ENCODE results near the gene REST.
"Not testable (repeated sequence)": the region's sequence is repeated elsewhere in the genome, so short reads cannot be mapped to it uniquely, and the experiment has no call there.

The REST gene

DNA sequence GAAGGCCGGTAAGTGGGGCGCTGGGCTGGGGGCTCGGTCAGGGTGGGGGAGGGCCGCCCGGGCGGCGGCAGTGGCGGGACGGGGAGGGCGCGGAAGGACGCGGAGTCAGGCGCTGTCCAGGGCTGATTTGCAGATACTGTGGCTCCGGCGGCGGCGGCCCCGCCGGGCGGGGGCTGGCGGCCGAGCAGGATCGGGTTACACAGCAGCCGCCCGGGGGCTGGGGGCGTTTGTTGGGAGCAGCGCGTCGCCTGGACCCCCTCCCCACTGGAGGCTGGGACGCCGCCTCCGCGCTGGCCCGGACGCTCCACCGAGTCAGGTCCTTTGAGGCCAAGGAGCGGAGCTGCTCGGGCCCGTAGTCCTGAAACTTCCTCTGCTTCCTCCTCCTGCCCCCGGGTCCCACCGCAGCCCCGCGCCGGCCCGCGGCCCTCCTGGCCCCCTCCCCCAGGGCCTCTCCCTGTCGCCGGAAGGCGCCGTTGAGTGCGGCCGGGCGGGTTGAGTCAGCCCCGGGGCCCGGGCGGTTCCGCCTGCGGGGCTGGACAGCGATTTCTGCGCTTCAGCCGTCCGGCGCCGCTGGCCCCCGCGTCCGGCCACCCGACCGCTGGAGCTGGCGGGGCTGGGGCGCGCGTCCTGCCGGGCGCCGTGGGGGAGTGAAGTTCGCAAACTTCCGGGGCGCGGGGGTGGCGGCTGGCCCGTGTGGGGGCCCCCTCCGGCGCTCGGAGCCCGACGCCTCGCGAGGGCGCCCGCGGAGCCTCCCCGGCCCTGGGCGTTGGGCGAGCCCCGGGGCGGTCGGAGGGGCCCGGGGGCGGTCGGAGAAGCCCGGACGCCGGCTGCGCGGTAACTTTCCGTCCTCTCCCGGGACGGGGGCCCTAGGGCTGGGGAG is 746 bp downstream of the REST start:
- DNase-seq (ENCODE audit: low spot score) = peak; percentile 51

- peak; percentile 55 for DNase-seq (ENCODE audit: low spot score)
These were observed 1.6 kb downstream of the REST start for GRCh38 chr4:56909086-56909894.

GRCh38 chr4:56910172-56910967 is 2.7 kb downstream of the REST start:
- no peak for DNase-seq (ENCODE audit: low spot score)

- no peak for DNase-seq (ENCODE audit: low spot score)
These were observed 6.6 kb downstream of the REST start for GRCh38 chr4:56914336-56914735.

GRCh38 chr4:56914977-56915376 is 7.3 kb downstream of the REST start:
- not testable (repeated sequence) for DNase-seq (ENCODE audit: low spot score)

GRCh38 chr4:56927196-56927595 is 19.5 kb downstream of the REST start:
- no peak for DNase-seq (ENCODE audit: low spot score)

- no peak for DNase-seq (ENCODE audit: low spot score)
These were observed 22.9 kb downstream of the REST start for GRCh38 chr4:56930638-56931037.

DNA sequence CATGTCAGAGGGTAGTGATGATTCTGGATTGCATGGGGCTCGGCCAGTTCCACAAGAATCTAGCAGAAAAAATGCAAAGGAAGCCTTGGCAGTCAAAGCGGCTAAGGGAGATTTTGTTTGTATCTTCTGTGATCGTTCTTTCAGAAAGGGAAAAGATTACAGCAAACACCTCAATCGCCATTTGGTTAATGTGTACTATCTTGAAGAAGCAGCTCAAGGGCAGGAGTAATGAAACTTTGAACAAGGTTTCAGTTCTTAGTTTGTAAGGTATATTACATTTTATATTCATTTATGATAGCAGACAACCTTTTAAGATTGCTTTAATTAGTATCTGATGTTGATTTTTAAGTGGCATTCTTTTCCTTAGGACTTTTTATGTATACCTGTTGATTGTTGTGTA is 24.2 kb downstream of the REST start:
- DNase-seq (ENCODE audit: low spot score) = no peak

DNA sequence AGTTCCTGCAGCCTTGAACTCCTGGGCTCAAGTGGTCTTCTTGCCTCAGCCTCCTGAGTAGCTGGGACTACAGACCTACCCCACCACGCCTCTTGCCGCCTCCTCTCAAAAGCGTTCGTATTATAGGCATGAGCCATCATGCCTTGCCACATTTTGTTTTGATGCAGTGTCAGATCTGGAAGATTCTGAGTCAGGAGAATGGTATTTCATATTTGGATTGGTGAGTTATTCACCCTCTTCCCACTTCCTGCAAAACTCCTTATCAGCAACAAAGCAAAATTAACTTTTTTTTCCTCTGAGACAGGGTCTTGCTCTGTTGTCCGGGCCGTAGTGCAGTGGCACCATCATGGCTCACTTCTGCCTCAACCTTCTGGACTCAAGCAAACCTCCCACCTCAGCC is 29.6 kb downstream of the REST start:
- no peak for DNase-seq (ENCODE audit: low spot score)

- not testable (repeated sequence) for DNase-seq (ENCODE audit: low spot score)
These were observed 32.1 kb downstream of the REST start for GRCh38 chr4:56939826-56940225.

- DNase-seq (ENCODE audit: low spot score) = no peak
These were observed 32.7 kb downstream of the REST start for GRCh38 chr4:56940403-56940802.

DNA sequence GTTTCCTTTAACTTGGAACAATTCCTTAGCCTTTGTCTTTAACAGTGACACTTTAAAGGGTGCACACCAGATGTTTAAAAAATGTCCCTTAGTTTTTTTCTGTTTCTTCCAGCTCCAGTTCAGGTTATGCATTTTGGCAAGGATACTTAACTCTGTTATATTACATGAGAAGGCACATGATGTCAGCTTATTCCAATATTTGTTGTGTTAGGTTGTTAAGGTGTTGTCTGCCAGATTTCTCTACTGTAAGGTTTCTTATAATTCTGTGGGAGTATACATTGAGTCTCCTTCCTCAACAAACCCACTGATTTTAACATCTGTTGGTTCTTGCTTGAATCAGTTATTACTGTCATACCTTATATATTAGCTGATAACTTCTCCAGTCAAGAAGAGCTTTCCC is 33.3 kb downstream of the REST start:
- DNase-seq (ENCODE audit: low spot score) = no peak

GRCh38 chr4:56941403-56941802 is 33.7 kb downstream of the REST start:
- no peak for DNase-seq (ENCODE audit: low spot score)

GRCh38 chr4:56953680-56954520 is 46.2 kb downstream of the REST start:
- no peak for DNase-seq (ENCODE audit: low spot score)

DNA sequence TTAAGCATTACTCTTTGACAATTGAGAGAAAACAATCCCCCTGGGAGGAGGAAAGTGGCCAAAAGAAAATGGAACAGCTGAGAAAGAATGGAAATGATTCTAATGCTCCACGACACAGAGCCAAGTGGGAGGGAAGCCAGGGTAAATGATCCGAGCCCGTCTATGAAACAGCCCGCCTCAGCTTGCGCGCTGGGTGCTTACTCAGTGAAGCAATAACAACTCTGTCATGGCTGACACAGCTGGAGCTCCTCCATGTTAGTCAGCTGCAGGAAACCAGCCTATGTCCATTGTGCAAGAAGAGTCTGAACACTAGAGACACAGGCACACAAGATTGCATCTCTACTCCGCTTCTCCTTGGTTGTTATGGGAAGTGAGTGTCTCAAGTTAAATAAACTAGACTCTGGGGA is 50.4 kb downstream of the REST start:
- DNase-seq (ENCODE audit: low spot score) = no peak

GRCh38 chr4:56959100-56959499 is 51.4 kb downstream of the REST start:
- no peak for DNase-seq (ENCODE audit: low spot score)

GRCh38 chr4:56961107-56961500 is 53.4 kb downstream of the REST start:
- no peak for DNase-seq (ENCODE audit: low spot score)

GRCh38 chr4:56971383-56971782 is 63.7 kb downstream of the REST start:
- no peak for DNase-seq (ENCODE audit: low spot score)

GRCh38 chr4:56972389-56972788 is 64.7 kb downstream of the REST start:
- no peak for DNase-seq (ENCODE audit: low spot score)

DNA sequence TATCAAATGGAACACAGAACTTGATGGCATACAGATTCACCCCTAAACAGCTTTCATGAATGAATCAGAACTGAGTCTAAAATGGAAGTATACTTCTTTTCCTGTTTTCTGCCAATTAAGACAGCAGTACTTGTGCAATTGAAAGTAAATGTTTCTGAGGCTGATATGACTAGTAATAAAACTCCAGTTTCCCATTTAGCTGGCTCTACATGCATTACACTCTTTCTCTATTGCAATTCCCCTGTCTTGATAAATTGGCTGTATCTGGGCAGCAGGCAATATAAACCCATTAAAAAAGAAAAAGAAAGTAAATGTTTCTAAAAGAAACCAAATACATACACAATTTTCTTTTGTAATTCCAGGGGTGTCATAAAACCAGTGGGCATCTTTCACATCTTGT is 65.1 kb downstream of the REST start:
- no peak for DNase-seq (ENCODE audit: low spot score)

GRCh38 chr4:56973336-56973735 is 65.6 kb downstream of the REST start:
- DNase-seq (ENCODE audit: low spot score) = no peak
